ENCODE data around the gene PALM. TPM values are rescaled to one million over a fixed set of nuclear protein-coding genes. Genes with fewer than 3 reads are reported as not detected.

PALM gene
- total and polyA plus RNA-seq, 4 donors = 0.92 to 5.1 (median 4.3) TPM

- H3K9ac ChIP-seq (ENCODE audit: low read depth in 1 of 2, low read length in 2 of 2) = no peak overlapping the region
- 76% methylated on average over 16 of the region's 16 CpGs for WGBS
Measured at GRCh38 chr19:792306-792885, 83.7 kb downstream of the PALM start.

GRCh38 chr19:793806-794205 lies 85.1 kb downstream of the PALM start:
- no peak overlapping the region for H3K27ac ChIP-seq (ENCODE audit: low read depth in 1 of 2, low read length in 2 of 2)
- H3K9ac ChIP-seq (ENCODE audit: low read depth in 1 of 2, low read length in 2 of 2) = no peak overlapping the region

More at GRCh38 chr19:792306-792885, 83.7 kb downstream of the PALM start:
- Histone ChIP-seq H3K27ac (ENCODE audit: low read depth in 1 of 2, low read length in 2 of 2) (peak overlapping the region; percentile 54 to 56), H3K27me3 (ENCODE audit: control insufficient read depth in 4 of 4, insufficient read depth in 4 of 4, low read length in 3 of 4) (no peaks in the 10 kb centered on the region), H3K36me3 (ENCODE audit: control insufficient read depth in 4 of 4, insufficient read depth in 3 of 4, low read depth in 1 of 4, low read length in 3 of 4) (no peaks in the 10 kb centered on the region), H3K4me3 (ENCODE audit: low read depth in 1 of 3, low read length in 3 of 3) (no peak overlapping the region), H3K9me3 (ENCODE audit: control insufficient read depth in 4 of 4, low read length in 3 of 4) (no peaks in the 10 kb centered on the region), H3K4me1 (ENCODE audit: control insufficient read depth in 4 of 4, insufficient read depth in 4 of 4, low read length in 3 of 4) (peaks cover 0 to 6% (median 3%) of the 10 kb centered on the region in 4 donors)
- TF ChIP-seq EGR1 (IDR thresholded peaks at IDR 0.05; ENCODE audit: low read depth in 2 of 2) = no peak
- TF ChIP-seq YY1 (IDR thresholded peaks at IDR 0.05) = no peak
- no peak for TF ChIP-seq TAF1 (conservative IDR thresholded peaks at IDR 0.05)
- no peak for TF ChIP-seq MAX (IDR thresholded peaks at IDR 0.05)
- no peak for TF ChIP-seq RAD21 (IDR thresholded peaks at IDR 0.05)
- TF ChIP-seq FOXA2 (IDR thresholded peaks at IDR 0.05) = no peak
- no peak for TF ChIP-seq ATF3 (IDR thresholded peaks at IDR 0.05)
- no peak for DNase-seq (ENCODE audit: low spot score)

GRCh38 chr19:795073-795611 lies 86.4 kb downstream of the PALM start:
- Histone ChIP-seq H3K4me3 (ENCODE audit: low read depth in 1 of 3, low read length in 3 of 3) (no peak overlapping the region), H3K9ac (ENCODE audit: low read depth in 1 of 2, low read length in 2 of 2) (no peak overlapping the region), H3K4me1 (ENCODE audit: control insufficient read depth in 4 of 4, insufficient read depth in 4 of 4, low read length in 3 of 4) (peaks cover 0 to 22% (median 15%) of the 10 kb centered on the region in 4 donors), H3K9me3 (ENCODE audit: control insufficient read depth in 4 of 4, low read length in 3 of 4) (no peaks in the 10 kb centered on the region), H3K27me3 (ENCODE audit: control insufficient read depth in 4 of 4, insufficient read depth in 4 of 4, low read length in 3 of 4) (no peaks in the 10 kb centered on the region), H3K36me3 (ENCODE audit: control insufficient read depth in 4 of 4, insufficient read depth in 3 of 4, low read depth in 1 of 4, low read length in 3 of 4) (peaks cover 0 to 3% (median 0%) of the 10 kb centered on the region in 4 donors), H3K27ac (ENCODE audit: low read depth in 1 of 2, low read length in 2 of 2) (peak overlapping the region in 1 of 2 donors; percentile 33)
- peak; percentile 32 for DNase-seq (ENCODE audit: low spot score)
- WGBS = 86% methylated on average over 28 of the region's 28 CpGs
- TF ChIP-seq MAX (IDR thresholded peaks at IDR 0.05) (no peak), FOXA1 (IDR thresholded peaks at IDR 0.05) (no peak), HNF4A (conservative IDR thresholded peaks at IDR 0.05) (no peak), HNF4G (IDR thresholded peaks at IDR 0.05) (no peak), TAF1 (conservative IDR thresholded peaks at IDR 0.05) (no peak), NR2F2 (IDR thresholded peaks at IDR 0.05) (no peak), ATF3 (IDR thresholded peaks at IDR 0.05) (no peak), RAD21 (IDR thresholded peaks at IDR 0.05) (no peak), YY1 (IDR thresholded peaks at IDR 0.05) (no peak), GABPA (IDR thresholded peaks at IDR 0.05 in 1 of 2, conservative IDR thresholded peaks at IDR 0.05 in 1 of 2) (no peak), FOXA2 (IDR thresholded peaks at IDR 0.05) (no peak), JUND (IDR thresholded peaks at IDR 0.05) (no peak), ZBTB33 (IDR thresholded peaks at IDR 0.05) (no peak)

More at GRCh38 chr19:793806-794205, 85.1 kb downstream of the PALM start:
- H3K9me3 ChIP-seq (ENCODE audit: control insufficient read depth in 4 of 4, low read length in 3 of 4) = no peaks in the 10 kb centered on the region
- H3K36me3 ChIP-seq (ENCODE audit: control insufficient read depth in 4 of 4, insufficient read depth in 3 of 4, low read depth in 1 of 4, low read length in 3 of 4) = no peaks in the 10 kb centered on the region
- 97% methylated on average over 12 of the region's 12 CpGs for WGBS
- no peak for TF ChIP-seq HNF4A (conservative IDR thresholded peaks at IDR 0.05)
- no peak for DNase-seq (ENCODE audit: low spot score)
- H3K4me3 ChIP-seq (ENCODE audit: low read depth in 1 of 3, low read length in 3 of 3) = no peak overlapping the region
- H3K27me3 ChIP-seq (ENCODE audit: control insufficient read depth in 4 of 4, insufficient read depth in 4 of 4, low read length in 3 of 4) = no peaks in the 10 kb centered on the region
- H3K4me1 ChIP-seq (ENCODE audit: control insufficient read depth in 4 of 4, insufficient read depth in 4 of 4, low read length in 3 of 4) = peaks cover 0 to 9% (median 3%) of the 10 kb centered on the region in 4 donors
